HG02610 (cell line): Measurements from ENCODE around the gene RANBP17.
"Not testable (repeated sequence)": the region's sequence is repeated elsewhere in the genome, so short reads cannot be mapped to it uniquely, and the experiment has no call there.

Experiments used
- ATAC-seq: cut with Tn5 transposase; IDR thresholded peaks from one replicate; pipeline ENCODE4 v1.9.1; 2021; ENCODE audit warnings: mild to moderate bottlenecking, moderate library complexity; ENCODE audit not compliant: unreplicated experiment

Gene RANBP17

DNA sequence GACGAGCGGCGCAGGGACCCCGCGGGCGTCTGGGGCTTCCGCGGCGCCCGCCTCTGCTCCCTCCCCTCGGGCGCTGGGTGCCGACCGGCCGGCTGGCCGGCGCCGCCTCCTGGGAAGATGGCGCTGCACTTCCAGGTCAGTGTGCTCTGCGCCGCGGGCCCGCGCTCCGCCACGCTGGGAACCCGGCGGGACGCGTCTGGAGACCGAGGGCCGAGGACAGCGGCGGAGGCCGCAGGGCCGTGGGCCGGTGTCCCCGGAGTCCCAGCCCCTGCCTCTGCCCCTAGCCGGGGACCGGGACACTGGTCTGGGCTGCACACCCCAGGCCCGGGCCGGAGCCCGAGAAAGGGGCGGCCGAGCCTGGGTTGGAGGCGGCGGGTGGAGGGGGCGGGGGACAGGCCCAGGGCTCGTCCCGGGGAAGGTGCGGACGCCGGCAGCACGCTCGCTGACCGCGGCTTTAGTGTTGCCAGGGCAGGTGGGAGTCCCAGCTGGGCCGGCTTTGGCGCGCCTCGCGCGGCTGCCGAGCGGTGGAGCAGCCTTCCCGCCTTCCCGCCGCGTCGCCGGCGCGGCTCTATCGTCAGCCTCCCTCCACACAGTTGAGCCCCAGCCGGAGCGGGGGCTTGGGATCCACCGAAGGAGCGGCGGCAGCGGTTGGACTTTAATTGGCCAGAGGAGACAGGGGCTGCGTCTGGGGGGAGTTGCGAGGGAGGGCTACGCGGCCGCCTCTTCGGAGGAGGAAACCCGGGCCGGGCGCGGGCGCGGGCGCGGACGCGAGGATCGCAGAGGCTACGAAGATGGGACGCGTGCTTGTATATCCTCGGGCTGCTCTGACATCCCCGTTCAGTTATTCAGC, at the start of gene RANBP17:
Gene RANBP17 (plus strand): TSS at position 102 of the 850 bp plus-strand sequence.
- ATAC-seq, result no peak

GRCh38 chr5:170813231-170813630, 48.6 kb upstream of the RANBP17 start:
- no peak for ATAC-seq

GRCh38 chr5:170817195-170817594, 44.6 kb upstream of the RANBP17 start:
- no peak for ATAC-seq

- ATAC-seq, result no peak
Observed at GRCh38 chr5:170818232-170818631, 43.6 kb upstream of the RANBP17 start.

DNA sequence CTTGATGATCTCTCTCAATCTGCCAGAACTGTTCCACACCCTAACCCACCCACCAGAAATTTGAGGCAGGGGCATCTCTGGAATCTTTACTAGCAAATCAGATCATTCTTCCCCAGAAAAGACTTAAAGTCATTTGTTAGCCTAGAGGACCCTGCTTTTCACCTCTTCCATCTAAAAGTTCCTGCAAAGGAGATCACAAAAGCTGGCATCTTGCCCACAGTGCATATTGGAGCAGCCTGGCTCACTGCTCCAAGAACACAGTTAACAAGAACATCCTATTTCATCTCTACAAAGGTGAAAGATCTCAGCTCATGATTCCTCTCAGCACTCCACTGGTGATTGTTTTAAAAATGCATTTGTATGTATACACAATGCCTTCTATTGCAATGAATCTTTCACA, 42.0 kb upstream of the RANBP17 start:
- no peak for ATAC-seq

- ATAC-seq, result no peak
Observed at GRCh38 chr5:170821257-170821800, 40.5 kb upstream of the RANBP17 start.

- no peak for ATAC-seq
Observed at GRCh38 chr5:170826117-170826516, 35.7 kb upstream of the RANBP17 start.

DNA sequence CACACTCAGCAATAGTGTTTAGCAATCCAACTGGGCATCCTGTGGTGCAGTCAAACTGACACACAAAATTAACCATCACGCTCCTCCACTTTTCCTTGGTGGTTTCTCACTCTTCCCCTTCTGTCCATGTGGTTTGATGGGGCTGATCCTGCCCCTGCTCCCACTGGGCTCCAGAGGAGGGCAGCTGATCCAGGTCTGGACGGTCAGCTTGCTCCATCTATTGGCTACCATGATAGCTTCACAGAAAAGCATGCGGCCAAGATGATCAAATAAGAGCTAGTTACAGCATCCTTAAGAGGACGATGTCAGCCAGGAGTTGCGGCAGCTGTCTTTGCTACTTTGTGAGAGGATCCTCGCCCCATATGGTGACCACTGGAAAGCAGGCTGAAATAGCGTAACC, 29.6 kb upstream of the RANBP17 start:
- ATAC-seq, result no peak

- not testable (repeated sequence) for ATAC-seq
Observed at GRCh38 chr5:170833981-170834380, 27.8 kb upstream of the RANBP17 start.

- ATAC-seq, result no peak
Observed at GRCh38 chr5:170836226-170836625, 25.6 kb upstream of the RANBP17 start.

DNA sequence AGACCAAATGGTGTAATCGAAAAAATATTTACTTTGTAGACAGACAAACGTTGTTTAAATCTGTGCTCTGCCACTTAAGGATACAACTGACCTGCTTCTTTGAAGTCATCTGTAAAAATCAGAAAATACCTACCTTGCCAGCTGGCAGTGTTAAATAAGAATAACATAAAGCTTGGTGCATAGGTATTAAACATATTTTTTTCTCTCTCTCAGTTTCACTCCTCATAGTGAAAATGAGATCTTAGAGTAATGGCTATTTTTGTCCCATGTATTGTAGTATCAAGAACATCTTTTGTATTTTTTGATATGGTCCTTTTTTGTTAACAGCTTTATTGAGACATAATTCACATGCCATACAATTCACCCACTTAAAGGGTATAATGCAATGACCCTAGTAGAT, 17.9 kb upstream of the RANBP17 start:
- ATAC-seq, result no peak

DNA sequence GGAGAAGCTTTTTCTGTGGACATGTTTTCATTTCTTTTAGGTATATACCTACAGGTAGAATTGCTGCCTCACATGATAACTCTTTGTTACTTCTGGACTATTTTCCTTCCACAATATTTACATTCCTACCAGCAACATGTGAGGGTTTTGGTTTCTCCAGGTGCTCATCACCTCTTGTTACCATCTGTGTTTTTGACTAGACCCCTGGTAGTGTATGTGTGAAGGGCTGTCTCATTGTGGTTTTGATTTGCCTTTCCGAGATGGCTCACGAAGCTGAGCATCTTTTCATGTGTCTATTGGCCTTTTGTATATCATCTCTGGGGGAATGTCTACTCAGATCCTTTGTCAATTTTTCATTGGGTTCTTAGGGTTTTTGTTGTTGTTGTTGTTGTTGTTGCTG, 17.2 kb upstream of the RANBP17 start:
- ATAC-seq, result no peak

DNA sequence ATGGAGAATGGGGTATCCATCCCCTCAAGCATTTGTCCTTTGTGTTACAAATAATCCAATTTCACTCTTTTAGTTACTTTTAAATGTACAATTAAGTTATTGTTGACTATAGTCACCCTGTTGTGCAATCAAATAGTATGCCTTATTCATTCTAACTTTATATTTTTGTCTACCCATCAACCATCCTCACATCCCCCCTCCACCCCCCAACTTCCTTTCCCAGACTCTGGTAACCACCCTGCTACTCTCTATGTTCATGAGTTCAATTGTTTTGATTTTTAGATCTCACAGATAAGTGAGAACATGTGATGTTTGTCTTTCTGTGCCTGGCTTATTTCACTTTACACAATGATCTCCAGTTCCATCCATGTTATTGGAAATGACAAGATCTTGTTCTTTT, 15.4 kb upstream of the RANBP17 start:
- ATAC-seq, result no peak

DNA sequence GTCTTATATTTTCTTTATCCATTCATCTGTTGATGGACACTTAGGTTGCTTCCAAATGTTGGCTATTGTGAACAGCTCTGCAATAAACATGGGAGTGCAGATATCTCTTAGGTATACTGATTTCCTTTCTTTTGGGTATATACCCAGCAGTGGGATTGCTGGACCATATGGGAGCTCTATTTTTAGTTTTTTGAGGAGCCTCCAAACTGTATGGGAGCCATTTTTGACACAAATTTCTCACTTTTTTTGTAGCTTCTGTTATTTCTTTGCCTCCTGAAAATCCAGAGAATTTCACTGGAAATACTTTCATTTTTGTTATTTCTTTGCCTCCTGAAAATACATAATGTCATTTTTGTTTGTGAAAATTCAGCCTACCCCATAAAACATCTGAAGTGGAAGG, 15.0 kb upstream of the RANBP17 start:
- ATAC-seq, result no peak

- ATAC-seq, result no peak
Observed at GRCh38 chr5:170848033-170848432, 13.8 kb upstream of the RANBP17 start.

DNA sequence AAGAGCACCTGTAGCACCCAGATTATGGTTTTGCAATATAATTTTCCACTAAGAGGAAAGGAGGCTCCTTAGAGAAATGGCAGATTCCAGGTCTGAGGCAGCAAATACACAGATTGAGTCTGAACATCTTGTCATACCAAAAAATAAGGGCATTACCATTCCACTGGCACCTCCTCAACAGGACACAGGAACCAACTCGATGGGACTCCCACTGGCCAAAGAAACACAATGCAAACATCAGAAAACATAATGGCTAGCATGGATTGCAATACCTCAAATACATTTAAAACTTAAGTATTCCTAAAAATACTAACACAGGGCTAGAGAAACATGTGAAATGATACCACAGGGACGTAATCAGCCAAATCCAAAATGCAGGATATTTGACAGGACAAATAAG, 12.4 kb upstream of the RANBP17 start:
- no peak for ATAC-seq

DNA sequence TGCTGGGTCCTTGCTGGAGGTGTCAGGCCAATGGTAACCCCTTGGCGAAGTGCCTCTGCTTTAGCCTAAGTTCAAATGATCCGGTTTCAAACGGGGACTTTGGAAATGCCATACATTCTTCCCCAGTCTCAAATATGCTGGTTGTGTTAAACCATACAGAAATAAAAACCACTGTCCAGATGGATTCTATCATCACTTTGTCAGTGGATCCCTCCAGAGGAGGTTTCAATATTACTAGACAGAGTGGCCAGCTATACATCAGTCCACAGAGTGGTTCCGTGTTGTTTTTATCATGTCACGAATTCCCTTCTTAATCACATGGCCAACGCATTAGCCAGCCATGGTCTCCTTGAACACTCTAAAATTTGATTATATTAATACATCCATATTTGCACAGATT, 7.3 kb upstream of the RANBP17 start:
- no peak for ATAC-seq

DNA sequence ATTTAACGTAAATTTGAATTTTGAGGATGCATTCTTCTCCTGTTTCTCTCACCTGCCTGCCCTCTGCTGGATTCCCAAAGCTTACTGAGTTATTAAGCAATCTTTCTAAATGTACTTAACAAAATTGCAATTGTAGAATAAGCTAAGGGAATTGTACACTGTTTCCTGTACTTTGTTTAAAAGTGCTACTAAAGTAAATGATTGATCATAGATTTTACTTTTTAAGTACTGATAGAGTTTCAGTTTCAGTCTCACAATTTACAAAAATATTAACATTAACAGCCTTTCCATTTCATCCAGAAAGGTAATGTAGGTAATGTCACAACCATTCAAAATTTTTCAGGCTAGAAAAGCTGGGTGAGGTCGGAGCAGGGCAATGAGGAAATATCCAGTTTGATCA, 4.8 kb upstream of the RANBP17 start:
- ATAC-seq, result no peak

GRCh38 chr5:170860415-170860814, 1.4 kb upstream of the RANBP17 start:
- ATAC-seq, result no peak

DNA sequence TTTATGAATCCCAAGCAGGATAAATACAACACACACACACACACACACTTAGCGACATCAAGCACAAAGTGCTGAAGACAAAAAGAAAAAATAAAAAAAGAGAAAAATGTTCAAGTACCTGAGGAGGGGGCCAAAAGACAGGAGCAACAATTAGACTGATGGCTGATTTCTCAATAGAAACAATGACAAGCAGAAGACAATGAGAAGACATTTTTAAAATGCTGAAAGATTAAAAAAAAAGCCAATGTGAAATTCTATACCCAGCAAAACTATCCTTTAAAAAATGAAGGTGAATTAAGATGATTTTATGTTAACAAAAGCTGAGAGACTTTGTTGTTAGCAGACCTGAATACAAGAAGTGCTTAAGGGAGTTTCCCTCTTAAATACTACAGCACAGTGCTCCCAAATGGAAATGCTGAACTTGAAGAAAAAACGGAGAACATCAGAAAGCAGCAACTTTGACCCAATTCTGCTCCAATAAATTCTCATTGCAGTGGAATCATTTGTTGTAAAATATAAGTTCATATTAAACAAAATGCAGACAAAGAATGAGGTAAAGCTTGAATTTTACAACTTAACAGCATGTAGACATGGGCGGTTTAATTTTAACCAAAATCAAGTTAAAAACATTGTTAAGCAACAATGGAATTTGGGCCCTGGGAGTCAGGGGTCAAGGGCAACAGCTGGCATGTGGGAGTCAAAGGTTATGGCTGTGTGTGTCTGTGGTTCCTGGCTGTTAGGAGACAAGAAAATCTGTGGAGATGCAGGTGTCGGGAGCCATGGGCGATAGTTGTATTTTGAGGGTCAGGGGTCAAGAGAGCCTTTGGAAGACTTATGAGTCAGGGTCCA, 776 bp upstream of the RANBP17 start:
- no peak for ATAC-seq

DNA sequence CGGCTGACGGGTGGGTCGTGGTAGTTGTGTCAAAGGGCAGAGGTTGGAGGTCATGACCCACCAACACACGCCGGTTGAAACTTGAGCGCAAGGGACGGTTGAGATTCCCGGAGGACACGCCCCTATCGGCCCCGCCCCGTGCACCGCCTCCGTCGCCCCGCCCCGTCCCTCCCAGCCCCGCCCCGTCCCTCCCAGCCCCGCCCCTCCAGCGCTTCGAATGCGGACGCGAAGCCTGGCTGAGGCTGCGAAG, 226 bp upstream of the RANBP17 start:
- ATAC-seq, result no peak

- no peak for ATAC-seq
Observed at GRCh38 chr5:170863646-170864045, 1.8 kb downstream of the RANBP17 start.
